Fibroblast of villous mesenchyme (primary cell): ENCODE measurements around the gene EBPL. TPM values are rescaled to one million over a fixed set of nuclear protein-coding genes. Genes with fewer than 3 reads are reported as not detected.

Source experiments
- DNase-seq: peaks from one replicate; pipeline ENCODE4 v3.0.0-alpha.2; 2010; ENCODE audit warnings: low read depth
- H3K4me3 ChIP-seq: 2 replicates; pipeline ENCODE4 v1.5.1; 2011; ENCODE audit warnings: low read depth, mild to moderate bottlenecking, low read length
- total RNA-seq: library from RNA; depleted of rRNA; stranded (reverse); fragments of >200 nt; gene quantifications from 2 replicates; pipeline ENCODE4 v1.2.3, GENCODE V29; 2012
- TF ChIP-seq, protein P1 (sequence below): IDR thresholded peaks from 2 replicates; pipeline ENCODE4 v1.5.1; 2012; ENCODE audit warnings: low read depth, mild to moderate bottlenecking, low read length; ENCODE audit not compliant: insufficient read depth

The EBPL gene
- total RNA-seq, 1 donor, result 39.7 TPM

DNA sequence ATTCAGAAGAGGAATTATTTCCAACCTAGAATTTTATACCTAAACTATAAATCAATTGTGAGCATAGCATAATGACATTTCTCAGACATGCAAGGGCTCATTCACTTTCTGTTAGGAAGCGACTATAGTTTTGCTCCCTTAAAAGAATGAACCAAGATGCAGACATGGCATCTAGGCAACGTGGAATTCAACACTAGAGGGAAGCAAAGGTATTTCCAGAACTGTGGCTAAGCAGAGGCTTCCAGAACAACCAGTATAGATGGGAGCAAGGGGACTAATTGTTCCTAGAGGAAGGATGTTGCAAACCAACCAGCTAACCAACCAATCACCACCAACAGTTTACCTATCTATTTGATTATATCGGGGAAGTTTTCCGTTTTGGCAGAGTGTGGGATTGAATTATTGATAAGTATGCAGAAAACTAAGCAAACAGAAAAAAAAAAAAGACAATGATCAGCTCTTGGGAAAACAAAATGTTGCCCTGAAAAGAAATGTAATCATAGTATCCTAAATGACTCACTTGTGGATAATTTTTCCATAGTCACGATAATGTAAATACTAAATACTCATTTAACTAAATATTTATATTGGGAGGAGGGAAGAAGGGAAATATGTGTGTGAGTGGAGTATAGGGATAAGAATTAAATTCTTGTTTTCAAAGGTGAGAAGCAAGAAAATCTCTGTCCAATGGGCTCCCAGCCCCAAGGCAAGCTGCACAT, 41.9 kb downstream of the EBPL start:
- H3K4me3 ChIP-seq, result no peak overlapping the region
- DNase-seq, result peak; percentile 64

DNA sequence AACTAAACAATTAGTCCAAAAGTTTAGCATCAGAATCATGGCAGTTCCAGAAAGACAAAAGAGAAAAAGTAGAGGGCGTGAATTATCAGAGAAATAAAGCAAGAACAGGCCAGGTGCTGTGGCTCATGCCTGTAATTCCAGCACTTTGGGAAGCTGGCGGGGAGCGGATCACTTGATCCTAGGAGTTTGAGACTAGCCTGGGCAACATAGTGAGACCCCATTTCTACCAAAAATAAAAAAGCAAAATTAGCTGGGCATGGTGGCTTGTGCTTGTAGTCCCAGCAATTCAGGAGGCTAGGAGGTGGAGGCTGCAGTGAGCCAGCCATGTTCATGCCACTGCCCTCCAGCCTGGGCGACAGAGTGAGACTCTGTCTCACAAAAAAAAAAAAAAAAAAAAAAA, 44.6 kb downstream of the EBPL start:
- TF ChIP-seq, protein P1, sequence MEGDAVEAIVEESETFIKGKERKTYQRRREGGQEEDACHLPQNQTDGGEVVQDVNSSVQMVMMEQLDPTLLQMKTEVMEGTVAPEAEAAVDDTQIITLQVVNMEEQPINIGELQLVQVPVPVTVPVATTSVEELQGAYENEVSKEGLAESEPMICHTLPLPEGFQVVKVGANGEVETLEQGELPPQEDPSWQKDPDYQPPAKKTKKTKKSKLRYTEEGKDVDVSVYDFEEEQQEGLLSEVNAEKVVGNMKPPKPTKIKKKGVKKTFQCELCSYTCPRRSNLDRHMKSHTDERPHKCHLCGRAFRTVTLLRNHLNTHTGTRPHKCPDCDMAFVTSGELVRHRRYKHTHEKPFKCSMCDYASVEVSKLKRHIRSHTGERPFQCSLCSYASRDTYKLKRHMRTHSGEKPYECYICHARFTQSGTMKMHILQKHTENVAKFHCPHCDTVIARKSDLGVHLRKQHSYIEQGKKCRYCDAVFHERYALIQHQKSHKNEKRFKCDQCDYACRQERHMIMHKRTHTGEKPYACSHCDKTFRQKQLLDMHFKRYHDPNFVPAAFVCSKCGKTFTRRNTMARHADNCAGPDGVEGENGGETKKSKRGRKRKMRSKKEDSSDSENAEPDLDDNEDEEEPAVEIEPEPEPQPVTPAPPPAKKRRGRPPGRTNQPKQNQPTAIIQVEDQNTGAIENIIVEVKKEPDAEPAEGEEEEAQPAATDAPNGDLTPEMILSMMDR, result no peak
- H3K4me3 ChIP-seq, result no peak overlapping the region
- DNase-seq, result no peak

More for the DNA sequence above, 41.9 kb downstream of the EBPL start:
- TF ChIP-seq, protein P1, result peak; percentile 53

DNA sequence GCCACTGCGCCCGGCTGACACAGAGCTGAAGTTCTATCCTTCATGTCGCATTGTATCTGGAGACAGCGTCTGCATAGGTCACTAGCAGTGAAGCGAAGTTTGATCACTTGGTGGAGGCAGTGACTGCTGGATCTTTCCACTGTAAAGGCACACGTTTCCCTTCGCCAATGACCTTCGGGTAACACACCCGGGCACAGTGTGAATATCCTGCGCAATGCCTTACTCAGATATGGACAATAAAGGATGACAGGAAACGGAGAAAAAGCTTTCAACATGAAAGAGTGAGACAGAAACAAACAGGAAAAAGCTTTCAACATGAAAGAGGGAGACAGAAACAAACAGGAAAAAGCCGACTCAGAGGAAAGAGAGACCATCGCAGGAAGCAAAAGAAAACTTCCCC, 45.8 kb downstream of the EBPL start:
- peak; percentile 13 for DNase-seq
- TF ChIP-seq, protein P1, result no peak
- H3K4me3 ChIP-seq, result no peak overlapping the region

DNA sequence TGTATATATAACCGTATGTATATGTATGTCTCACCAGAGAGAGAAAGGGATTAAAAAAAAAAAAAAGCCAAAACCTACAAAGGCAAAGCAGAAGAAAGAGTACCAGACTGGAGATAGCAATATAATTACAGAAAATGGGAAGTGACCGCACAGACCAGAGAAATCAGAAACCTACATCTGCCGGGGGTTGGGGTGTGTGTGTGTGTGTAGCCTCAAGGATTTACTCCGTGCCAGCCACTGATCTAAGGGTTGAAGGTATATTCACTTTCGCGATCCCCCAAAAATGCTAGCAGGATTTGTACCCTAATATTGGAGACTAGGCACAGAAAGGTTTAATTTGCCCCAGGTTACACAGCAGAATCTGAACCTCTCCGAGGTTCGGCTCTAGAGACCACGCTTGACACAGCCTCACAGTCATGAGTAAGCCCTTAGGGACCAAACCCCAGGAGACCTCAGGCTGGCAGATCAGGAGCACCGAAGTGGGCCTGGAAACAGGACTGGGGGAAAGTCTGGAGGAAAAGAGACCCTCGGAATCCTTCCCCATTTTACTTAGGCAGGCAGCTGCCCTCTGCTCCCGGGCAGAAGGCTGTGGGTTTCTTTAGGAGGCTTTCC, 48.1 kb downstream of the EBPL start:
- H3K4me3 ChIP-seq, result no peak overlapping the region
- TF ChIP-seq, protein P1, result no peak
- DNase-seq, result no peak

DNA sequence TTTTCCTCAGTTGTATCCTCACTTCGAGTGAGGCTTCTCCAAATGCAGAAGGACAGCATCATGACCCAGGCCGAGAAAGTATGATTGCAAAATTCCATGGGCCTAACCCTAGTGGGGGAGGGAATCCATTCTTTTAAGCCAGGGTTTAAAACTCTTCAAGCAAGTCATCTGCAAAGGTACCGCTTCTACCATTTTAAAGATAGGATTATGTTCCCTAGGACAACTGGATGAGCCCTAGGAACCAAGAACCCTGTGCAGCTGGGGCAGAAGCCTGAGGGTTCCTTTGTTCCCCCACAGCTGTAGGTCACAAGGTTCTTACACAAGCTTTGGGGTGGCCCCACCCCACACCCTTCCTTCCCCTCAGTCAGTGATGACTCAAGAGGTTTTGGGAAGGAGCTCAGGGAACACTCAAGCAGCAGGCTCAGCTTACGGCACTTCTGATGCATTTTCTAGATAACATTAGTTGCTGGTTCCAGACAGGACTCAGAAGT, 49.4 kb downstream of the EBPL start:
- TF ChIP-seq, protein P1, result no peak
- DNase-seq, result peak; percentile 96
- H3K4me3 ChIP-seq, result no peak overlapping the region

DNA sequence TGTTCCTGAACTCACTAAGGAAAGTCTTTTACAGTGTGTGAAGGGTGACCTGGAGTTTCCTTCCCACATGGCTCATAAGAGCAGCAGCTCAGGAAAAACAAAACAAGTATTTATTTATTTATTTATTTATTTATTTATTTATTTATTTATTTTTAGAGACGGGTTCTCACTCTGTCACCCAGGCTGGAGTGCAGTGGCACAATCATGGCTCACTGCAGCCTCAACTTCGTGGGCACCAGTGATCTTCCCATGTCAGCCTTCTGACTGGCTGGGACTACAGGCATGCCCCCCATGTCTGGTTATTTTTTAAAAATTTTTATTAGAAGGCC, 52.6 kb downstream of the EBPL start:
- no peak for DNase-seq
- TF ChIP-seq, protein P1, result no peak
- no peak overlapping the region for H3K4me3 ChIP-seq
